SU-DHL-6 (cell line): ENCODE data around the gene ANXA2.

Experiments
- H2AFZ ChIP-seq: fragments of 200-600 bp; sonication (generic); 2 replicates; pipeline ENCODE4 v1.6.1; 2014; ENCODE audit warnings: low read depth, mild to moderate bottlenecking, moderate library complexity, mixed read lengths, antibody characterized with exemption, low read length; ENCODE audit not compliant: severe bottlenecking
- H3F3A ChIP-seq: fragments of 200-600 bp; shearing (Covaris generic); 2 replicates; pipeline ENCODE4 v1.6.0; 2016; ENCODE audit warnings: antibody characterized with exemption, mild to moderate bottlenecking; ENCODE audit not compliant: insufficient read depth
- H3K27ac ChIP-seq: fragments of 200-600 bp; sonication (generic); 2 replicates; pipeline ENCODE4 v1.5.1; 2016; ENCODE audit warnings: low read depth, mild to moderate bottlenecking, low read length, moderate library complexity, mixed read lengths
- H3K27me3 ChIP-seq: fragments of 200-600 bp; sonication (generic), shearing (Covaris generic); 2 replicates; pipeline ENCODE4 v1.6.0; 2014; ENCODE audit warnings: mild to moderate bottlenecking, low read length
- H3K36me3 ChIP-seq: fragments of 200-600 bp; sonication (generic); 2 replicates; pipeline ENCODE4 v1.6.1; 2014; ENCODE audit warnings: mild to moderate bottlenecking, low read length, mixed read lengths
- H3K4me2 ChIP-seq: fragments of 300-600, 200-600 bp; shearing (Covaris generic), sonication (generic); 2 replicates; pipeline ENCODE4 v1.6.0; 2014; ENCODE audit warnings: low read length, low read depth, mild to moderate bottlenecking; ENCODE audit not compliant: poor library complexity, severe bottlenecking
- H3K4me3 ChIP-seq: fragments of 200-600 bp; sonication (generic); 2 replicates; pipeline ENCODE4 v1.5.1; 2014; ENCODE audit warnings: antibody characterized with exemption, low read length, mild to moderate bottlenecking, mixed read lengths; ENCODE audit not compliant: insufficient read depth, poor library complexity, severe bottlenecking
- H3K79me2 ChIP-seq: fragments of 200-600 bp; sonication (generic); 2 replicates; pipeline ENCODE4 v1.6.1; 2014; ENCODE audit warnings: mild to moderate bottlenecking, low read length, moderate library complexity; ENCODE audit not compliant: insufficient read depth
- H3K9ac ChIP-seq: fragments of 200-600 bp; sonication (generic); 2 replicates; pipeline ENCODE4 v1.7.0; 2014; ENCODE audit warnings: mild to moderate bottlenecking, low read length
- H3K9me2 ChIP-seq: fragments of 200-600 bp; sonication (generic); replicated peaks from 2 replicates; pipeline ENCODE4 v1.6.1; 2014; ENCODE audit warnings: low read length; ENCODE audit not compliant: insufficient read depth
- H3K9me3 ChIP-seq: fragments of 200-600 bp; sonication (generic); 2 replicates; pipeline ENCODE4 v1.6.1; 2014; ENCODE audit warnings: low read length, mixed read lengths; ENCODE audit not compliant: insufficient read depth
- H4K20me1 ChIP-seq: fragments of 200-600 bp; sonication (generic); 2 replicates; pipeline ENCODE4 v1.6.1; 2014; ENCODE audit warnings: low read depth, mild to moderate bottlenecking, antibody characterized with exemption, low read length, moderate library complexity, mixed read lengths
- CTCF ChIP-seq: fragments of 200-600 bp; sonication (generic); IDR thresholded peaks from one replicate; pipeline ENCODE4 v1.5.1; 2017; ENCODE audit warnings: antibody characterized with exemption, mild to moderate bottlenecking, low read length, moderate library complexity; ENCODE audit not compliant: insufficient read depth, poor library complexity, severe bottlenecking
- EZH2phosphoT487 ChIP-seq: fragments of 200-600 bp; sonication (generic), shearing (Covaris generic); conservative IDR thresholded peaks from 2 replicates; pipeline ENCODE4 v1.6.1; 2018; ENCODE audit warnings: mild to moderate bottlenecking, antibody characterized with exemption, low read length, moderate library complexity, mixed read lengths

The ANXA2 gene

GRCh38 chr15:60370869-60371136 is 27.0 kb downstream of the ANXA2 start:
- no peak for TF ChIP-seq CTCF
- no peak for TF ChIP-seq EZH2phosphoT487
- Histone ChIP-seq H3K4me3 (no peak overlapping the region), H3K4me2 (no peak overlapping the region), H3K79me2 (no peaks in the 10 kb centered on the region), H3K27ac (no peak overlapping the region), H3K9me3 (no peaks in the 10 kb centered on the region), H4K20me1 (no peaks in the 10 kb centered on the region), H2AFZ (no peak overlapping the region), H3F3A (no peaks in the 10 kb centered on the region), H3K27me3 (no peaks in the 10 kb centered on the region), H3K9me2 (no peaks in the 10 kb centered on the region), H3K36me3 (no peaks in the 10 kb centered on the region), H3K9ac (no peak overlapping the region)

GRCh38 chr15:60370105-60370868 is 27.5 kb downstream of the ANXA2 start:
- Histone ChIP-seq H3K4me3 (no peak overlapping the region), H3K9ac (no peak overlapping the region), H3K79me2 (no peaks in the 10 kb centered on the region), H3K36me3 (no peaks in the 10 kb centered on the region), H3K27me3 (no peaks in the 10 kb centered on the region), H3K27ac (no peak overlapping the region), H3F3A (no peaks in the 10 kb centered on the region), H3K4me2 (no peak overlapping the region), H4K20me1 (no peaks in the 10 kb centered on the region), H3K9me3 (no peaks in the 10 kb centered on the region), H3K9me2 (no peaks in the 10 kb centered on the region), H2AFZ (no peak overlapping the region)
- TF ChIP-seq EZH2phosphoT487 (no peak), CTCF (no peak)

- no peak overlapping the region for H3K9ac ChIP-seq
- H3K4me2 ChIP-seq = no peak overlapping the region
- H3K27me3 ChIP-seq = no peaks in the 10 kb centered on the region
- no peak overlapping the region for H3K4me3 ChIP-seq
- no peaks in the 10 kb centered on the region for H3K36me3 ChIP-seq
- no peaks in the 10 kb centered on the region for H4K20me1 ChIP-seq
- H3K9me2 ChIP-seq = no peaks in the 10 kb centered on the region
- no peak overlapping the region for H2AFZ ChIP-seq
- no peaks in the 10 kb centered on the region for H3K9me3 ChIP-seq
- H3K27ac ChIP-seq = no peak overlapping the region
- no peaks in the 10 kb centered on the region for H3F3A ChIP-seq
- TF ChIP-seq CTCF (no peak), EZH2phosphoT487 (no peak)
- no peaks in the 10 kb centered on the region for H3K79me2 ChIP-seq
Observed at GRCh38 chr15:60369696-60370095, 28.1 kb downstream of the ANXA2 start.

DNA sequence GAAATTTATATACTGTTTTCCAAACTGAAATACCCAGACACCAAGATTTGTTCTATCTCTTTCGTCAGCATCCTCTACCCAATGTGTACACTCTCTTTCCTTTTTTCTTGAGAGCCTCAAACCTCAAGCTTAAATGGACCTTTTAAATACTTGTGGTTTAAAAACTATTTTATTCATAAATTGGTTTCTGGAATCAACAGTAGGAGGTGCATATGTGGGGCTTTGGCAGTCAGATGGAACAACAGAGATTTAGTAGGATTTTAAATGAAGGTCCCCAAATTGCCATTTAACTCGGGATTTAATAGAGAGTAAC is 33.2 kb downstream of the ANXA2 start:
- Histone ChIP-seq H2AFZ (no peak overlapping the region), H3K9me3 (no peaks in the 10 kb centered on the region), H3K27ac (no peak overlapping the region), H3F3A (no peaks in the 10 kb centered on the region), H3K4me2 (no peak overlapping the region), H4K20me1 (no peaks in the 10 kb centered on the region), H3K9ac (no peak overlapping the region), H3K79me2 (no peaks in the 10 kb centered on the region), H3K36me3 (no peaks in the 10 kb centered on the region), H3K27me3 (no peaks in the 10 kb centered on the region), H3K9me2 (no peaks in the 10 kb centered on the region), H3K4me3 (no peak overlapping the region)
- TF ChIP-seq EZH2phosphoT487 (no peak), CTCF (no peak)
